ENCODE data around the gene EDA. TPM values are rescaled to one million over a fixed set of nuclear protein-coding genes. Genes with fewer than 3 reads are reported as not detected.

The EDA gene
- total RNA-seq, 2 experiments from 2014 or later = 1.8 to 3.9 TPM

GRCh38 chrX:70041993-70042392, 426.1 kb downstream of the EDA start:
- H3K4me3 ChIP-seq (ENCODE audit: low read depth, low read length, poor library complexity, severe bottlenecking) = no peak overlapping the region
- H3K36me3 ChIP-seq (ENCODE audit: insufficient read depth, low read length) = no peaks in the 10 kb centered on the region
- no TSS peak for BruUV-seq (replicated peaks)
- H3K4me2 ChIP-seq (ENCODE audit: low read length) = no peak overlapping the region
- no peaks in the 10 kb centered on the region for H3K9me2 ChIP-seq (ENCODE audit: insufficient read depth, low read length)
- no peak for DNase-seq (ENCODE audit: low spot score)
- no peaks in the 10 kb centered on the region for H3K9me3 ChIP-seq (ENCODE audit: low read length)
- CTCF ChIA-PET (ENCODE audit: unreplicated experiment) = no interaction called here
- intact Hi-C loops (cut with micrococcal nuclease; ENCODE audit: unreplicated experiment) = no loop called here
- no peak overlapping the region for H2AFZ ChIP-seq (ENCODE audit: low read length)
- H3K27ac ChIP-seq (ENCODE audit: low read depth, low read length, poor library complexity, severe bottlenecking) = no peak overlapping the region
- POLR2A ChIA-PET = no interaction called here
- no peak for TF ChIP-seq EZH2phosphoT487 (IDR thresholded peaks at IDR 0.05; ENCODE audit: borderline replicate concordance, low read depth, low read length)
- no peak for TF ChIP-seq CTCF (conservative IDR thresholded peaks at IDR 0.05; ENCODE audit: low read length)
- no peaks in the 10 kb centered on the region for H4K20me1 ChIP-seq (ENCODE audit: insufficient read depth, low read length)
- H3K4me1 ChIP-seq (ENCODE audit: insufficient read depth, low read length, poor library complexity, severe bottlenecking) = no peaks in the 10 kb centered on the region
- H3K79me2 ChIP-seq (ENCODE audit: insufficient read depth, low read depth, low read length) = no peaks in the 10 kb centered on the region

GRCh38 chrX:70042399-70043371, 426.8 kb downstream of the EDA start:
- no peaks in the 10 kb centered on the region for H3K79me2 ChIP-seq (ENCODE audit: insufficient read depth, low read depth, low read length)
- no peak overlapping the region for H3K4me3 ChIP-seq (ENCODE audit: low read depth, low read length, poor library complexity, severe bottlenecking)
- H3K36me3 ChIP-seq (ENCODE audit: insufficient read depth, low read length) = no peaks in the 10 kb centered on the region
- H4K20me1 ChIP-seq (ENCODE audit: insufficient read depth, low read length) = no peaks in the 10 kb centered on the region
- CTCF ChIA-PET (ENCODE audit: unreplicated experiment) = no interaction called here
- no peak overlapping the region for H3K27ac ChIP-seq (ENCODE audit: low read depth, low read length, poor library complexity, severe bottlenecking)
- no peaks in the 10 kb centered on the region for H3K4me1 ChIP-seq (ENCODE audit: insufficient read depth, low read length, poor library complexity, severe bottlenecking)
- no TSS peak for BruUV-seq (replicated peaks)
- POLR2A ChIA-PET = interaction anchor here (0.6 kb wide), 1 partner anchor 48 kb away, joined by 5 read pairs; no protein-coding TSS in a partner anchor
- H3K9me3 ChIP-seq (ENCODE audit: low read length) = no peaks in the 10 kb centered on the region
- no peak overlapping the region for H2AFZ ChIP-seq (ENCODE audit: low read length)
- no peak for DNase-seq (ENCODE audit: low spot score)
- no peaks in the 10 kb centered on the region for H3K9me2 ChIP-seq (ENCODE audit: insufficient read depth, low read length)
- intact Hi-C loops (cut with micrococcal nuclease; ENCODE audit: unreplicated experiment) = no loop called here
- TF ChIP-seq CTCF (conservative IDR thresholded peaks at IDR 0.05; ENCODE audit: low read length) = no peak
- TF ChIP-seq EZH2phosphoT487 (IDR thresholded peaks at IDR 0.05; ENCODE audit: borderline replicate concordance, low read depth, low read length) = no peak
- no peak overlapping the region for H3K4me2 ChIP-seq (ENCODE audit: low read length)

- H4K20me1 ChIP-seq (ENCODE audit: insufficient read depth, low read length) = no peaks in the 10 kb centered on the region
- H3K4me3 ChIP-seq (ENCODE audit: low read depth, low read length, poor library complexity, severe bottlenecking) = no peak overlapping the region
- no peaks in the 10 kb centered on the region for H3K79me2 ChIP-seq (ENCODE audit: insufficient read depth, low read depth, low read length)
- no peak overlapping the region for H2AFZ ChIP-seq (ENCODE audit: low read length)
- TF ChIP-seq CTCF (conservative IDR thresholded peaks at IDR 0.05; ENCODE audit: low read length) (no peak), EZH2phosphoT487 (IDR thresholded peaks at IDR 0.05; ENCODE audit: borderline replicate concordance, low read depth, low read length) (no peak)
- no TSS peak for BruUV-seq (replicated peaks)
- H3K9me3 ChIP-seq (ENCODE audit: low read length) = no peaks in the 10 kb centered on the region
- no peaks in the 10 kb centered on the region for H3K9me2 ChIP-seq (ENCODE audit: insufficient read depth, low read length)
- ChIA-PET POLR2A (no interaction called here), CTCF (ENCODE audit: unreplicated experiment) (no interaction called here)
- H3K36me3 ChIP-seq (ENCODE audit: insufficient read depth, low read length) = no peaks in the 10 kb centered on the region
- H3K27ac ChIP-seq (ENCODE audit: low read depth, low read length, poor library complexity, severe bottlenecking) = no peak overlapping the region
- H3K4me1 ChIP-seq (ENCODE audit: insufficient read depth, low read length, poor library complexity, severe bottlenecking) = no peaks in the 10 kb centered on the region
- intact Hi-C loops (cut with micrococcal nuclease; ENCODE audit: unreplicated experiment) = no loop called here
- DNase-seq (ENCODE audit: low spot score) = no peak
- H3K4me2 ChIP-seq (ENCODE audit: low read length) = no peak overlapping the region
These were observed 427.8 kb downstream of the EDA start for GRCh38 chrX:70043685-70044084.

All from OCI-LY7 (cell line).